ENCODE results near the gene ARHGEF19.
"Not testable (repeated sequence)": the region's sequence is repeated elsewhere in the genome, so short reads cannot be mapped to it uniquely, and the experiment has no call there.

ARHGEF19 gene

DNA sequence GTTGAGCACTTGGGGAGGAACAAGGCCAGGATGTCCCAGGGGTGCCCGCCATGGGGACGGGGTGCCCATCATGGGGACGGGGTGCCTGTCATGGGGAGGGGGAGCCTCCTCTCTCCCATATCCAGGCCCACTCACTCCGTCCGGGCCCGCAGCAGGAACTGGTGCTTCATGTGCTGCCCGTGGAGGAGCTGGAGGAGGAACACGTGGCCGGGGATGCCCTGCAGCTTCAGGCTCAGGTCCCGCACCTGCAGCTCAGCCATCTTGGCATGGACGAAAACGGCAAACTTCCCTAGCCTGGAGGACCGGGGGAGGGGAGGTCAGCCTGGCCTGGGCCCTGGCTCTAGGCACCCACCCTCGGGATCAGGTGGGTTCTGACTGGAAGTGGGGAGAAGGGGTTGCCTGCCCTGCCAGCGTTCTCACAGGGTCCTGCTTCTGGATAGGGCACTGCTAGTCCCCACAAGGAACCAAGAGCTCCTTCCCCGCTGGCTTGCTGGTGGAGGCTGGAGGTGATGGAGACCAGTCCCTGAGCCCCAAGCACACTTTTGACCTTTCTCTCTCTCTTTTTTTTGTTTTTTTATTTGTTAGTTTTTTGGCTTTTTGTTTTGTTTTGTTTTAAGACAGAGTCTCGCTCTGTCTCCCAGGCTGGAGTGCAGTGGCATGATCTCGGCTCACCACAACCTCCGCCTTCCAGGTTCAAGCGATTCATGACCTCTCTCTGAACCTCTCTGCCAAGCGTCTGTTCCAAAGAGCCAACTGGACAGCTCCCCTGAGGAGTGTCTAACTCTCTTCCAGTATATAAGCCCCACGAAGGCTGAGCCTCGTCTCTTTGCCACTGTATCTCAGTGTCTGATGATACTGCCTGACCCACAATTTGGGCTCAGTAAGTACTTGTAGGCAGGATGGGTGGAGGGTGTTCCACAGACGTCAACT lies 9.9 kb downstream of the ARHGEF19 start:
- 83 to 95% methylated on average over 13 to 18 of the region's 24 CpGs for WGBS, 2 experiments (ENCODE audit: insufficient coverage in 2 of 2)
- H3K9me3 ChIP-seq (ENCODE audit: control insufficient read depth, low read length): no peaks in the 10 kb centered on the region
- H3K4me3 ChIP-seq (ENCODE audit: extremely low read depth, insufficient read depth, low read length, poor library complexity, severe bottlenecking): no peak overlapping the region
- peaks cover 4% of the 10 kb centered on the region for H3K36me3 ChIP-seq (ENCODE audit: control insufficient read depth, insufficient read depth, low read length)
- H3K4me1 ChIP-seq (ENCODE audit: control insufficient read depth, insufficient read depth, low read length, poor library complexity, severe bottlenecking): peaks cover under 1% of the 10 kb centered on the region
- no peak overlapping the region for H3K27ac ChIP-seq (ENCODE audit: low read depth, low read length, severe bottlenecking)

DNA sequence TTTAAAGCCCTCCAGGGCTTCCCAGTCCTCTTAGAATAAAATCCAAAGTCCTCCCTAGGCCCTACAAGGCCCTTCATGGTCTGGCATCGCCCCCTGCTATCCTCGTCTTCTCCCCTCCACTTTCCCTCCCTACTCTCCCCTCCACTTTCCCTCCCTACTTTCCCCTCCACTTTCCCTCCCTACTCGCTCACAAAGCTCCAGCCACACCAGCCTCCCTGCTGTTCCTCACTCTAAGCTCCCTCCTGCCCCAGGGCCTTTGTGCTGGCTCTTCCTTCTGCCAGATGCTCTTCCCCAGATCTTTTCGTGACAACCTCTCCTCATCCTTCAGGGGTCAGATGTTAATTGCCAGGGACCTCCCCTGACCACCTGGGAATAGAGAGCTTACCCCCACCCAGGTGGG lies 12.8 kb downstream of the ARHGEF19 start:
- Histone ChIP-seq H3K9me3 (ENCODE audit: control insufficient read depth, low read length) (no peaks in the 10 kb centered on the region), H3K27ac (ENCODE audit: low read depth, low read length, severe bottlenecking) (no peak overlapping the region), H3K4me3 (ENCODE audit: extremely low read depth, insufficient read depth, low read length, poor library complexity, severe bottlenecking) (no peak overlapping the region), H3K4me1 (ENCODE audit: control insufficient read depth, insufficient read depth, low read length, poor library complexity, severe bottlenecking) (no peaks in the 10 kb centered on the region), H3K36me3 (ENCODE audit: control insufficient read depth, insufficient read depth, low read length) (peaks cover 4% of the 10 kb centered on the region)
- 89 to 91% methylated on average over 3 to 4 of the region's 4 CpGs for WGBS, 2 experiments (ENCODE audit: insufficient coverage in 2 of 2)

- H3K4me3 ChIP-seq (ENCODE audit: extremely low read depth, insufficient read depth, low read length, poor library complexity, severe bottlenecking): no peak overlapping the region
These were observed 13.3 kb downstream of the ARHGEF19 start for GRCh38 chr1:16199157-16199501.

DNA sequence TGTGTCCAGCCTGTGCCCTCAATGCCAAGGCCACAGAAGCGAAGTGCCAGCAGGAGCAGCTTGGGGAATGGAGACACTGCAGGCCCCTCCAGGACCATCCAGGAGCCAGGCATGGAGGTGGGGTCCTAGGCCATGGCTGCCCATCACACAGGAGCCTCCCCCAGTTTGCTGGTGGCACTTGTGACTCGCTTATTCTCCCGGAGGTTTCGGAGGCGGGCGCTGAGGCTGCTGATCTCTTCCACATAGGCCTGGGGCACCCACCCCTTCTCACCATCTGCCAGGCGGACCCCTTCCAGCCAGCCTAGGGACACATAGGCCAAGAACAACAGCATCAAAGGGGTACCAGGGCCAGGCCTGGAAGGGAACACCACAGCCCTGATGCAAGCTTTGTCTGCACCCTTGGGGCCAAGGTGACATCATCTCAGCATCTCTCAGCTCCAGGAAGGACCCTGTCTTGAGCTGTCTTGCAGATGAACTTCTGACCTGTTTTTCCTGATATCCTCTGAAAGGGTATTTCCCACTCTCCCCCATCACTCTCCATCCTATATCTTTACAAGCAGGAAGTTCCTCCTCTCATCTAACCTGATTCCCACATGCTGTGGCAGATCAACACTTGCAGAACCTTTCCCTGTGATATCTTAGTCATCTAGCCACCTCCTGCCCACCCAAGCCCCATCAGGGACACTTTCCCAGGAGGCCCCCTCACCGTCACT lies 13.9 kb downstream of the ARHGEF19 start:
- no peak overlapping the region for H3K27ac ChIP-seq (ENCODE audit: low read depth, low read length, severe bottlenecking)

More at GRCh38 chr1:16199157-16199501, 13.3 kb downstream of the ARHGEF19 start:
- no peaks in the 10 kb centered on the region for H3K9me3 ChIP-seq (ENCODE audit: control insufficient read depth, low read length)
- H3K4me1 ChIP-seq (ENCODE audit: control insufficient read depth, insufficient read depth, low read length, poor library complexity, severe bottlenecking): no peaks in the 10 kb centered on the region
- no peak overlapping the region for H3K27ac ChIP-seq (ENCODE audit: low read depth, low read length, severe bottlenecking)
- 80 to 86% methylated on average over 1 of the region's 1 CpG for WGBS, 2 experiments (ENCODE audit: insufficient coverage in 2 of 2)
- H3K36me3 ChIP-seq (ENCODE audit: control insufficient read depth, insufficient read depth, low read length): peaks cover 4% of the 10 kb centered on the region

GRCh38 chr1:16196874-16197273 lies 15.6 kb downstream of the ARHGEF19 start:
- H3K4me1 ChIP-seq (ENCODE audit: control insufficient read depth, insufficient read depth, low read length, poor library complexity, severe bottlenecking): no peaks in the 10 kb centered on the region
- H3K9me3 ChIP-seq (ENCODE audit: control insufficient read depth, low read length): no peaks in the 10 kb centered on the region
- H3K27ac ChIP-seq (ENCODE audit: low read depth, low read length, severe bottlenecking): no peak overlapping the region
- no peak overlapping the region for H3K4me3 ChIP-seq (ENCODE audit: extremely low read depth, insufficient read depth, low read length, poor library complexity, severe bottlenecking)
- 83% methylated on average over 1 to 3 of the region's 3 CpGs for WGBS, 2 experiments (ENCODE audit: insufficient coverage in 2 of 2)
- H3K36me3 ChIP-seq (ENCODE audit: control insufficient read depth, insufficient read depth, low read length): peaks cover 4% of the 10 kb centered on the region

More for the DNA sequence above, 13.9 kb downstream of the ARHGEF19 start:
- no peaks in the 10 kb centered on the region for H3K9me3 ChIP-seq (ENCODE audit: control insufficient read depth, low read length)
- no peak overlapping the region for H3K4me3 ChIP-seq (ENCODE audit: extremely low read depth, insufficient read depth, low read length, poor library complexity, severe bottlenecking)
- peaks cover 4% of the 10 kb centered on the region for H3K36me3 ChIP-seq (ENCODE audit: control insufficient read depth, insufficient read depth, low read length)
- H3K4me1 ChIP-seq (ENCODE audit: control insufficient read depth, insufficient read depth, low read length, poor library complexity, severe bottlenecking): no peaks in the 10 kb centered on the region
- 95% methylated on average over 7 to 8 of the region's 8 CpGs for WGBS, 2 experiments (ENCODE audit: insufficient coverage in 2 of 2)

DNA sequence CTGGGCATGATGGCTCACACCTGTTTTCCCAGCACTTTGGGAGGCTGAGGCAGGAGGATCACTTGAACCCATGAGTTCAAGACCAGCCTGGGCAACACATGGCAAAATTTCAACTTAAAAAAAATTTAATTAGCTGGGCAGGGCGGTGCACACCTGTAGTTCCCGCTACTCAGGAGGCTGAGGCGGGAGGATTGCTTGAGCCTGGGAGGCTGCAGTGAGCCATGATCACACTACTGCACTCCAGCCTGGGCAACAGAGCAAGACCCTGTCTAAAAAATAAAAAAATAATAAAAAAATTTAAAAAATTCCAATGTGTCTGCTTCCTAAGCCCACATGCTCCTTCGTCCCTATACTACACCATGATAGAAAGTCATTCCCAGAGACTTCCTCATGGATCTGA lies 16.3 kb downstream of the ARHGEF19 start:
- WGBS, 2 experiments (ENCODE audit: insufficient coverage in 2 of 2): 88 to 100% methylated on average over 3 to 4 of the region's 4 CpGs
- H3K4me3 ChIP-seq (ENCODE audit: extremely low read depth, insufficient read depth, low read length, poor library complexity, severe bottlenecking); H3K9me3 ChIP-seq (ENCODE audit: control insufficient read depth, low read length); H3K4me1 ChIP-seq (ENCODE audit: control insufficient read depth, insufficient read depth, low read length, poor library complexity, severe bottlenecking); H3K27ac ChIP-seq (ENCODE audit: low read depth, low read length, severe bottlenecking); H3K36me3 ChIP-seq (ENCODE audit: control insufficient read depth, insufficient read depth, low read length): not testable (repeated sequence)

DNA sequence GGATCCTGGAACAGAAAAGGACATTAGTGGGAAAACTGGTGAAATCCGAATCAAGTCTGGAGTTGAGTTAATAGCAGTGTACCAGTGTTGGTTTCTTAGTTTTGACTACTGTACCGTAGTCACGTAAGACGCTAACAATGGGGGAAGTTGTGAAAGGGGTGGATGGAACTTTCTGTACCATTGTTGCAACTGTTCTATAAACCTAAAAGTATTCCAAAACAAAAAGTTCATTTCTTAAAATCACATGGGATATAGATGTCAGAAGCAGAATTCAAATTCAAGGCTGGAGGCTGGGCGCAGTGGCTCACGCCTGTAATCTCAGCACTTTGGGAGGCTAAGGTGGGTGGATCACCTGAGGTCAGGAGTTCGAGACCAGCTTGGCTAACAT lies 16.9 kb downstream of the ARHGEF19 start:
- WGBS, 2 experiments (ENCODE audit: insufficient coverage in 2 of 2): 93 to 100% methylated on average over 1 to 4 of the region's 7 CpGs
- no peak overlapping the region for H3K4me3 ChIP-seq (ENCODE audit: extremely low read depth, insufficient read depth, low read length, poor library complexity, severe bottlenecking)
- H3K36me3 ChIP-seq (ENCODE audit: control insufficient read depth, insufficient read depth, low read length): peaks cover 4% of the 10 kb centered on the region
- H3K9me3 ChIP-seq (ENCODE audit: control insufficient read depth, low read length): no peaks in the 10 kb centered on the region
- H3K27ac ChIP-seq (ENCODE audit: low read depth, low read length, severe bottlenecking): no peak overlapping the region
- no peaks in the 10 kb centered on the region for H3K4me1 ChIP-seq (ENCODE audit: control insufficient read depth, insufficient read depth, low read length, poor library complexity, severe bottlenecking)

DNA sequence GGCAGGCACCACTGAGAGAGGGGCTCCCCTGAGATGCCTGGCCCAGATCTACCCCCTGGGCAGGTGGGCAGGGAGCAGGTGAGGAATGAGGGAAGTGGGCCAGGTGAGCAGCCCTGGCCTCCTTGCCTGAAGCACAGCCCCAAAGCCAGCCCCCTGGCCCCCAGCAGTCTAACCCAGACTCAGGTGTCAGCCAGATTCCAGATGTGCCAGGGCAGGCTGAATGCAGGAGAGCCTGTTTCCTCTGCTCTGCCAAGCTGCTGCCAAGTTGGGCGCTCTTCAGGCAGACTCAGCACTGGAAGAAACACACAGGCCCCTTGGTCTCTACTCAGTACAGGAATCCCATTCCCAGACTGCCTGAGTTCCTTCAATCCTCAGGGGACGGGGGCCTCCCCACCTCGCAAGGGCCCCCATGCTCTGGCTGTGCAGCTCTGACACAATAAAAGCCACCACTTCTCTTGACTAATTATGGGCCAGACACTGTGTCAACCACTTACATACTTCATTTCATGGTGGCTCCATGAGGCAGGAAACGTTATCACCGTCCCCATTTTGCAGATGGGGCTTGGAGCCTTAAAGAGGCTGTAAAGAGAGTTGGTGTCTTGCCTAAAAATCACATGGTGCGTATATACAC lies 20.4 kb downstream of the ARHGEF19 start:
- H3K4me1 ChIP-seq (ENCODE audit: control insufficient read depth, insufficient read depth, low read length, poor library complexity, severe bottlenecking): peaks cover 10% of the 10 kb centered on the region
- no peak overlapping the region for H3K4me3 ChIP-seq (ENCODE audit: extremely low read depth, insufficient read depth, low read length, poor library complexity, severe bottlenecking)
- no peaks in the 10 kb centered on the region for H3K36me3 ChIP-seq (ENCODE audit: control insufficient read depth, insufficient read depth, low read length)
- WGBS, 2 experiments (ENCODE audit: insufficient coverage in 2 of 2): 80 to 89% methylated on average over 1 to 3 of the region's 6 CpGs
- H3K9me3 ChIP-seq (ENCODE audit: control insufficient read depth, low read length): no peaks in the 10 kb centered on the region
- no peak overlapping the region for H3K27ac ChIP-seq (ENCODE audit: low read depth, low read length, severe bottlenecking)

- WGBS, 2 experiments (ENCODE audit: insufficient coverage in 2 of 2): 86 to 88% methylated on average over 1 of the region's 1 CpG
- Histone ChIP-seq H3K9me3 (ENCODE audit: control insufficient read depth, low read length) (no peaks in the 10 kb centered on the region), H3K4me1 (ENCODE audit: control insufficient read depth, insufficient read depth, low read length, poor library complexity, severe bottlenecking) (peaks cover 10% of the 10 kb centered on the region), H3K27ac (ENCODE audit: low read depth, low read length, severe bottlenecking) (no peak overlapping the region), H3K4me3 (ENCODE audit: extremely low read depth, insufficient read depth, low read length, poor library complexity, severe bottlenecking) (no peak overlapping the region), H3K36me3 (ENCODE audit: control insufficient read depth, insufficient read depth, low read length) (no peaks in the 10 kb centered on the region)
These were observed 21.1 kb downstream of the ARHGEF19 start for GRCh38 chr1:16191309-16191708.

DNA sequence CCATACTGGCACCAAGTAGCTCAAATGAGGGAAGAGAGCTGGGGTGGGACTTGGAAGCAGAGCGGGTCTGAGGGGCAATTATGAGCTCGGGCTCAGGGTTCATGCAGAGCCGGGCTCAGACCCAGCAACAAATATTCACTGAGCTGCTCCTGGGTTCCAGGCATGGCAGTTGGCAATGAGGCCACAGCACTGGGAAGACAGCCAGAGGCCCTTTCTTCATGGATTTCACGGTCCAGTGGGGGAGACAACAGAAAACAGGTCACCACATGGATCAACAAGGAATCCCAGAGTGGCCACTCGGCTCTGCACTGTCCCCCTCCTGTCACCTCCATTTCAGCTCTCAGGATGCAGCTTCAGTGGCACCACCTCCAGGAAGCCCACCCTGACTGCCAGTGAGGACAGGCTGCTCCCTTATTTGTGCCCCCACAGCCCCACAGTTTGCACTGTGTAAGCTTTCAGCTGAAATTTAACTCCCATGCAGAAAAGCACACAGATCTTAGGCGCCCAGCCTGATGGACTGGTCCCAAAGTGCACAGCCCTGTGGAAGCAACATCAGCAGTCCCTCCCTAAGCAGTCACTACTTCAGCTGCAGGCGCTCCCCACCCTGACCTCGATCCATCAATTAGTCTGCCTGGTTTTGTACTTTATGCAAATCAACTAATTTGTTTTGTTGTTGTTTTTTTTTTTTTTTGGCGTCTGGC lies 22.4 kb downstream of the ARHGEF19 start:
- no peaks in the 10 kb centered on the region for H3K36me3 ChIP-seq (ENCODE audit: control insufficient read depth, insufficient read depth, low read length)
- 72 to 75% methylated on average over 6 to 7 of the region's 9 CpGs for WGBS, 2 experiments (ENCODE audit: insufficient coverage in 2 of 2)

More for the DNA sequence above, 22.4 kb downstream of the ARHGEF19 start:
- Histone ChIP-seq H3K4me3 (ENCODE audit: extremely low read depth, insufficient read depth, low read length, poor library complexity, severe bottlenecking) (no peak overlapping the region), H3K4me1 (ENCODE audit: control insufficient read depth, insufficient read depth, low read length, poor library complexity, severe bottlenecking) (peaks cover 10% of the 10 kb centered on the region), H3K27ac (ENCODE audit: low read depth, low read length, severe bottlenecking) (no peak overlapping the region), H3K9me3 (ENCODE audit: control insufficient read depth, low read length) (no peaks in the 10 kb centered on the region)
